ENCODE results near the gene APOA5. TPM values are rescaled to one million over a fixed set of nuclear protein-coding genes. Genes with fewer than 3 reads are reported as not detected.

APOA5 gene, protein sequence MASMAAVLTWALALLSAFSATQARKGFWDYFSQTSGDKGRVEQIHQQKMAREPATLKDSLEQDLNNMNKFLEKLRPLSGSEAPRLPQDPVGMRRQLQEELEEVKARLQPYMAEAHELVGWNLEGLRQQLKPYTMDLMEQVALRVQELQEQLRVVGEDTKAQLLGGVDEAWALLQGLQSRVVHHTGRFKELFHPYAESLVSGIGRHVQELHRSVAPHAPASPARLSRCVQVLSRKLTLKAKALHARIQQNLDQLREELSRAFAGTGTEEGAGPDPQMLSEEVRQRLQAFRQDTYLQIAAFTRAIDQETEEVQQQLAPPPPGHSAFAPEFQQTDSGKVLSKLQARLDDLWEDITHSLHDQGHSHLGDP
- 1 to 10 TPM in 2 of 4 donors, not detected in 2; 1.0 to 2.9 TPM for total RNA-seq

DNA sequence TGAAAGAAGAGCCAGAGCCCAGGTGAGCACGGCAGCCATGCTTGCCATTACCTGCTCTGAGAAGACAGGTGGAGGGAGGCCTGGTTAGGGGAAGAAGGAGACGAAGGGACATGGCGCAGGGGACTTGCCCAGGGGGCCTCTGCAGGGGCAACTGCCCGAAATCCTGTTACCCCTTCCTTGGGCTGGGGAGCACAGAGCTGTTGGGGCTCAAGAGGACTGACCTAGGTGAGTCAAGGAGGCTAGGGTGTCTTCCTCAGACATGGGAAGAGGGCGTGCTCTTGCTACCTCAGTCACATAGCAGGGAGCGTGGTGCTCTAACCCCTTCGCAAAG lies at the start of gene APOA5:
APOA5 (minus strand) TSS at position 67 of the 331 bp plus-strand sequence; CDS start at position 48, 19 bp downstream.
- Histone ChIP-seq H3K4me1 (peaks cover 12 to 13% of the 10 kb centered on the region in 2 donors), H3K4me3 (peak within 1 kb of the TSS in 2 of 4 donors; percentile 24 to 35), H3K9me3 (no peaks in the 10 kb centered on the region), H3K27ac (no peak within 1 kb of the TSS), H3K27me3 (no peaks in the 10 kb centered on the region), H3K36me3 (peaks cover 0 to 2% of the 10 kb centered on the region in 2 donors)
- TF ChIP-seq, protein P1, sequence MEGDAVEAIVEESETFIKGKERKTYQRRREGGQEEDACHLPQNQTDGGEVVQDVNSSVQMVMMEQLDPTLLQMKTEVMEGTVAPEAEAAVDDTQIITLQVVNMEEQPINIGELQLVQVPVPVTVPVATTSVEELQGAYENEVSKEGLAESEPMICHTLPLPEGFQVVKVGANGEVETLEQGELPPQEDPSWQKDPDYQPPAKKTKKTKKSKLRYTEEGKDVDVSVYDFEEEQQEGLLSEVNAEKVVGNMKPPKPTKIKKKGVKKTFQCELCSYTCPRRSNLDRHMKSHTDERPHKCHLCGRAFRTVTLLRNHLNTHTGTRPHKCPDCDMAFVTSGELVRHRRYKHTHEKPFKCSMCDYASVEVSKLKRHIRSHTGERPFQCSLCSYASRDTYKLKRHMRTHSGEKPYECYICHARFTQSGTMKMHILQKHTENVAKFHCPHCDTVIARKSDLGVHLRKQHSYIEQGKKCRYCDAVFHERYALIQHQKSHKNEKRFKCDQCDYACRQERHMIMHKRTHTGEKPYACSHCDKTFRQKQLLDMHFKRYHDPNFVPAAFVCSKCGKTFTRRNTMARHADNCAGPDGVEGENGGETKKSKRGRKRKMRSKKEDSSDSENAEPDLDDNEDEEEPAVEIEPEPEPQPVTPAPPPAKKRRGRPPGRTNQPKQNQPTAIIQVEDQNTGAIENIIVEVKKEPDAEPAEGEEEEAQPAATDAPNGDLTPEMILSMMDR (IDR thresholded peaks at IDR 0.05 in 4 of 5, conservative IDR thresholded peaks at IDR 0.05 in 1 of 5) = no peak
- TF ChIP-seq POLR2A (IDR thresholded peaks at IDR 0.05) = no peak
- ATAC-seq (no peak), DNase-seq (no peak)
- in situ Hi-C loops (cut with MboI; ENCODE audit: low sequenced_read_pairs in 4 of 4) (loop anchor here in 3 of 4 donors (5.0 to 10.0 kb wide), 2 partner anchors 313 to 316 kb away; no protein-coding TSS in a partner anchor), intact Hi-C loops (cut with DNase I; ENCODE audit: low total_unique reads) (loop anchor here (1.0 to 2.0 kb wide), 3 partner anchors 45 to 435 kb away; no protein-coding TSS in a partner anchor)

DNA sequence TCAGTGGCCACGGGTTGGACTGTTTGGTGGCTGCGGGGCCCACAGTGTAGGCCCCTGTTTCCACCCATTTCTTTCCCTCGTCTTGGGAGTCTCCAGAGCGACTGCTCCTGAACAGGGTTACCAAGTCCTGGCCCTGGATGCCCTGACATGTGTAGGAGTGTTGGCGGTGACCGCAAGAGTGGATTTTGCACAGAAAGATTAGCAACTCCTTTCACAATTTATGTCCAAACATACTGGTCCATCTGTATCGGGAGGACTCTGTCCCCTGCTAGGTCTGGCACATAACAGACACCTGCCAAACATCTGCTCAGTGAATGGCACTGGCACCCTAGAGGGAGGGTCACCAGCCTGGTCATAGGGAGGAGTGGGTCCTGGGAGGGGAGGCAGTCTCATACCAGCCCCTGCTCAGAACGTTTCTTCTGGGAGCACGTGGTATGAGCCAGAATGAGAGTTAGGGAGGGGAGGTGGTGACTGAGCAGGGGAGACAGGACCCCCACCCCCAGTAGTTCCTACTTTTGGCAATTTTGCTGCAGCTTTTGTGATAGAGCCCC lies 49.1 kb upstream of the APOA5 start:
- intact Hi-C loops (cut with DNase I; ENCODE audit: low total_unique reads) = no loop called here
- in situ Hi-C loops (cut with MboI; ENCODE audit: low sequenced_read_pairs in 4 of 4) = no loop called here
- no peaks in the 10 kb centered on the region for H3K27me3 ChIP-seq
- H3K36me3 ChIP-seq = peaks cover 0 to 21% of the 10 kb centered on the region in 2 donors
- ATAC-seq = no peak
- TF ChIP-seq POLR2A (IDR thresholded peaks at IDR 0.05) = no peak
- peaks cover 0 to 13% of the 10 kb centered on the region in 2 donors for H3K4me1 ChIP-seq
- no peak for DNase-seq
- no peaks in the 10 kb centered on the region for H3K9me3 ChIP-seq
- no peak overlapping the region for H3K4me3 ChIP-seq
- no peak overlapping the region for H3K27ac ChIP-seq

DNA sequence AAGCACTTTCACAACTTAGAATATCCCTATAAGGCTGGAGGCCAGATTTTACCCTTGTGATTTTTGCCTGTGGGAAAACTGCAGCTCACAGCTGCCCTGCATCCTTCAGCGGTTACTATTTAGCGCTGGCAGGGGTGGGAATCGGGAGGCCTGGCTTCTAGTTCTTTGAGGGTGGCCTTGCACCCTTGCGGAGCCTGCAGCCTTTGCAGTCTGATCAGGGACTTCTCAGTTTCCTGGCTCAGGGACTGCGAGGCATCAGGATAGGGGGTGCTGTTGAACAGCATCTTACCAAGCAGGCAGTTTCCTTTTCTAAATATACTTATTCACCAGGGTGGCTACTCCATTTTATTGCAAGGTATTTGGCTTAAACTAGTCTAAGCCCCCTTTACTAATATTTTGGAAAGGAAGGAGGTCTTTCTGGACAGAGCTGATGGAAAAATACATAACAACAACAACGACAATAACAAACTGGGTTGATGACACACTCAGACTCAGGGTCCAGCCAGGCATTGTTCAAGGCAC lies 48.6 kb upstream of the APOA5 start:
- ATAC-seq (no peak), DNase-seq (no peak)
- intact Hi-C loops (cut with DNase I; ENCODE audit: low total_unique reads) (no loop called here), in situ Hi-C loops (cut with MboI; ENCODE audit: low sequenced_read_pairs in 4 of 4) (no loop called here)
- H3K9me3 ChIP-seq = no peaks in the 10 kb centered on the region
- TF ChIP-seq POLR2A (IDR thresholded peaks at IDR 0.05) = no peak
- H3K27me3 ChIP-seq = no peaks in the 10 kb centered on the region
- peaks cover 0 to 15% of the 10 kb centered on the region in 2 donors for H3K36me3 ChIP-seq
- H3K4me1 ChIP-seq = peaks cover 5 to 18% of the 10 kb centered on the region in 2 donors
- no peak overlapping the region for H3K4me3 ChIP-seq
- H3K27ac ChIP-seq = no peak overlapping the region

DNA sequence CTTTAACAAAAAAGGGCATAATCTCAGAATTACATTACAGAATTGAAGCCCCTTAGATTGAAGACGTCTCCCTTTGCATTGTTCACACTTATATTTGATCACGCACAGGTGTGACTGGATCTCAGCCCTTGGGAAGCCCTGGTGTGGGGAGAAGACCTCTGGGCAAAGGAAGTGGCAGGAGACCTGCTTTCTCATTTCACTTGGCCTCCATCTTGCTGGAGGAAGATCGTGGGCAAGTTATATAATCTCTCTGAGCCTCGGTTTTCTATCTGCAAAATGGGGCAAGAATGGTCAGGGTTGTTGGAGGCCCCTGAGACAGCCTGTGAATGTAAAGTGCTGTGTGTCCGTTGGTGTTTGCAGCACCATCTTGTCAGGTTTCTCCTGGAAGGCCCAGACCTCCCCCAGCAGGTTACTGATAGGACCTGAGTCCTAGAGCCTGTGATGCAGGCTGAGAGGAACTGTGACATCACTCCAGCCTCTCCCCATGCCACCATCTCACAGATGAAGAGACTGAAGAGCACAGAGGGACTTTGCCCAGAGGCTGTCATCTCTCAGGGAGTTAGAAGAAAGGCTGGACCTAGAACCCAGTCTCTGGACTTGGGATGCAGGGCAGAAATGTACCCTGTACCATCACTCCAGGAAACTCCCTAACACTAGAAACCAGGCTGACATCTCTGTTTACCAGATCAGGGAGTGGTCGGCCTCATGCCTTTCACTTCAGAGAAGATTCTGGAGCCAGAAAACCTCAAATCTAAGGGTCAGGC lies 46.8 kb upstream of the APOA5 start:
- ATAC-seq (no peak), DNase-seq (no peak)
- Histone ChIP-seq H3K4me3 (no peak overlapping the region), H3K4me1 (peaks cover 10 to 14% of the 10 kb centered on the region in 2 donors), H3K27ac (no peak overlapping the region), H3K9me3 (no peaks in the 10 kb centered on the region), H3K36me3 (peaks cover 0 to 1% of the 10 kb centered on the region in 2 donors), H3K27me3 (no peaks in the 10 kb centered on the region)
- intact Hi-C loops (cut with DNase I; ENCODE audit: low total_unique reads) (no loop called here), in situ Hi-C loops (cut with MboI; ENCODE audit: low sequenced_read_pairs in 4 of 4) (no loop called here)
- TF ChIP-seq POLR2A (IDR thresholded peaks at IDR 0.05) = no peak
- TF ChIP-seq, protein P1 (IDR thresholded peaks at IDR 0.05 in 4 of 5, conservative IDR thresholded peaks at IDR 0.05 in 1 of 5) = no peak

DNA sequence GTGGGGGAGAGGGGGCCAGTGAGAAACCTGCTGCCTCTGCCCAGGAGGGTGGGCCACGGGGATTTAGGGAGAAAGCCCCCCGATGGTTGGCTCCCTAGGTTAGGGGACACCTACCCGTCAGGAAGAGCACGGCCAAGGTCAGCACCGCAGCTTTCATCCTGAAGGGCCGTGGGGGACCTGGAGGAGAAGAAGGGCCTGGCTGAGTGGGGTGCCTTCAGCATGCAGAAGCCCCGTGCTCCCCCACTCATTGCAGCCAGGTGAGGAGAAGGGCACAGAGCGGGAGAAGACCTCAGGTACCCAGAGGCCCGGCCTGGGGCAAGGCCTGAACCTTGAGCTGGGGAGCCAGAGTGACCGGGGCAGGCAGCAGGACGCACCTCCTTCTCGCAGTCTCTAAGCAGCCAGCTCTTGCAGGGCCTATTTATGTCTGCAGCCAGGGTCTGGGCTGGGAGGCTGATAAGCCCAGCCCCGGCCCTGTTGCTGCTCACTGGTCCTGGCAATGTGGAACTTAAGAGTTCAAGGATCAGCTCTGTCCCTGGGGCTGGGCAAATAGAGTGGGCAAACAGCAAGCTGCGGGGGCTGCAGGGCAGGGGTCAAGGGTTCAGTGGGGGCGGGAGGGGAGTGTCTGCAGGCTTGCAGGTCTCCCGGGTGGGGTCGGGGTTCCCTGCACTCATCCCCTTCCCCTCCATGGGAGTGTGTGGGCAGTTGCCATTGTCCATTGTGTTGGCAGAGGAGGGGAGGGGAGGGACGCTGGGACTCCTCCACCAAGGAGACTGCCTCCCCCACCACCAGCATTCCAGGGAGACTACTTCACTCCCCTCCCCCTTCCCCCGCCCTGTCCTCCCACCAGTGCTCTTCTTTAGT lies 45.8 kb upstream of the APOA5 start, which contains the start of gene APOA1:
APOA1 (minus strand) TSS at position 392 of the 861 bp plus-strand sequence; CDS start at position 157, 235 bp downstream.
- no peak for DNase-seq
- no peak for ATAC-seq
- H3K36me3 ChIP-seq = no peaks in the 10 kb centered on the region
- intact Hi-C loops (cut with DNase I; ENCODE audit: low total_unique reads) (no loop called here), in situ Hi-C loops (cut with MboI; ENCODE audit: low sequenced_read_pairs in 4 of 4) (no loop called here)
- no peaks in the 10 kb centered on the region for H3K9me3 ChIP-seq
- H3K27me3 ChIP-seq = no peaks in the 10 kb centered on the region
- peak within 1 kb of the TSS in 3 of 4 donors; percentile 63 to 70 (median 69) for H3K27ac ChIP-seq
- no peak within 1 kb of the TSS for H3K4me3 ChIP-seq
- no peak for TF ChIP-seq POLR2A (IDR thresholded peaks at IDR 0.05)
- TF ChIP-seq, protein P1 (IDR thresholded peaks at IDR 0.05 in 4 of 5, conservative IDR thresholded peaks at IDR 0.05 in 1 of 5) = no peak
- H3K4me1 ChIP-seq = peaks cover 10 to 14% of the 10 kb centered on the region in 2 donors
